ENCODE results near the gene ARL15.

- no peak for TF ChIP-seq CTCF (IDR thresholded peaks at IDR 0.05)
- TF ChIP-seq POLR2A (IDR thresholded peaks at IDR 0.05) = no peak
Measured at GRCh38 chr5:53922508-53923498, 387.6 kb downstream of the ARL15 start.
